ENCODE data around the gene GRAPL. TPM values are rescaled to one million over a fixed set of nuclear protein-coding genes. Genes with fewer than 3 reads are reported as not detected.
"Not testable (repeated sequence)": the region's sequence is repeated elsewhere in the genome, so short reads cannot be mapped to it uniquely, and the experiment has no call there.

GRAPL gene
- total RNA-seq (2.7 TPM), polyA plus RNA-seq (7.4 TPM)
- long read RNA-seq, donor 1: 0 reads
- long read RNA-seq, donor 2: 0 reads
- long read RNA-seq, donor 3, partial matches to known transcripts: 0 of 17 reads
- long read RNA-seq, donor 3, other reads (novel, unspliced or antisense): 13 of 17 reads
- long read RNA-seq, donor 4, partial matches to known transcripts: 0 of 10 reads
- long read RNA-seq, donor 4, other reads (novel, unspliced or antisense): 8 of 10 reads
- long read RNA-seq, donor 5, transcript GRAPL-204 (3 exons, 866 nt): major isoform, 6 of 7 reads
- long read RNA-seq, donor 5, partial matches to known transcripts: 0 of 7 reads
- long read RNA-seq, donor 5, other reads (novel, unspliced or antisense): 0 of 7 reads
- long read RNA-seq, donor 6, partial matches to known transcripts: 15 of 15 reads
- long read RNA-seq, donor 6, other reads (novel, unspliced or antisense): 0 of 15 reads
- long read RNA-seq, donor 7, partial matches to known transcripts: 9 of 10 reads
- long read RNA-seq, donor 7, other reads (novel, unspliced or antisense): 0 of 10 reads
- long read RNA-seq, donor 8: 0 reads
- long read RNA-seq, donor 9, partial matches to known transcripts: 0 of 3 reads
- long read RNA-seq, donor 9, other reads (novel, unspliced or antisense): 0 of 3 reads
- long read RNA-seq, donor 10, partial matches to known transcripts: 13 of 19 reads
- long read RNA-seq, donor 10, other reads (novel, unspliced or antisense): 6 of 19 reads

DNA sequence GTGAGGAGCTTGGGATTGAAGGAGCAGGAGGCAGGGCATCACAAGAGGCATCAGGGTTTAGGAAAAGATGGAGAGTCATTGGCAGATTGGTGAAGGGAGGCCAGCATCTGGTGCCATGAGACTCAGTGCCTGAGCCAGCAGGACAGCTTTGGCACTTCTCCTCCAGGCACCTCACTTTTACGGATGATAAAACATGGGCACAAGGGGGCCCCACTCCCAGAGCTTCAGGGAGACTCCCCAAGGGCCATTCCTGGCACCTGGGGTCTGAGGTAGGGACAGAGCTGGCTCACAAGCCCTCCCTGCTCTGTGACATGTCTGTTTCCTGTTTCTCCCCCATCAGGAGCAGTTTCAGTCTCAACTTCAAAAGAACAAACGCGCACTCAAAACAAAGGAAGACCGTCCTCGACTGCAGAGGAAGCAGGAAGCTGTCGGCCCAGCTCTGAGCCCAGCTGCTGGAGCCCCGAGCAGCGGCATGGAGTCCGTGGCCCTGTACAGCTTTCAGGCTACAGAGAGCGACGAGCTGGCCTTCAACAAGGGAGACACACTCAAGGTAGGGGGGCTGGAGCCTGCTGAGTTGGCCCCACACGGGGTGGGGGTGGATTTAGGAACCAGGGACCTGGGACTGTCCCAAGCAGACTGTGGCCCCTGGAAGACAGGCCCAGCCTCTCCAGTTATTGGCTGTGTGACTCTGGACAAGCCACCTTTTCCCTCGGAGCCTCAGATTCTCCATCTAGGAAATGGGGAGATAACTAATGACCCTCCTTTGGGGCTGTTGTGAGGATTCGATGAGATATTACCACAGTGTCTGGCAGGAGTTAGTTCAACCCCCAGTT, at the start of gene GRAPL:
GRAPL (plus strand) TSS at position 442 of the 833 bp plus-strand sequence; CDS start at position 473, 31 bp downstream.
- not testable (repeated sequence) for H3K4me1 ChIP-seq (ENCODE audit: control insufficient read depth in 2 of 2, insufficient read depth in 2 of 2, low read length in 2 of 2); H3K27me3 ChIP-seq (ENCODE audit: control insufficient read depth in 2 of 2, insufficient read depth in 1 of 2, low read length in 1 of 2); H3K4me3 ChIP-seq (ENCODE audit: low read length in 2 of 2); H3K36me3 ChIP-seq (ENCODE audit: control insufficient read depth in 2 of 2, insufficient read depth in 2 of 2, low read length in 1 of 2); H3K27ac ChIP-seq (ENCODE audit: low read depth in 1 of 2, low read length in 1 of 2); H3K9me3 ChIP-seq (ENCODE audit: control insufficient read depth in 2 of 2, insufficient read depth in 1 of 2, low read length in 1 of 2); DNase-seq (ENCODE audit: low read depth in 6 of 9, low spot score in 9 of 9)
- WGBS: no CpG with 5 or more reads among the region's 14 CpGs

DNA sequence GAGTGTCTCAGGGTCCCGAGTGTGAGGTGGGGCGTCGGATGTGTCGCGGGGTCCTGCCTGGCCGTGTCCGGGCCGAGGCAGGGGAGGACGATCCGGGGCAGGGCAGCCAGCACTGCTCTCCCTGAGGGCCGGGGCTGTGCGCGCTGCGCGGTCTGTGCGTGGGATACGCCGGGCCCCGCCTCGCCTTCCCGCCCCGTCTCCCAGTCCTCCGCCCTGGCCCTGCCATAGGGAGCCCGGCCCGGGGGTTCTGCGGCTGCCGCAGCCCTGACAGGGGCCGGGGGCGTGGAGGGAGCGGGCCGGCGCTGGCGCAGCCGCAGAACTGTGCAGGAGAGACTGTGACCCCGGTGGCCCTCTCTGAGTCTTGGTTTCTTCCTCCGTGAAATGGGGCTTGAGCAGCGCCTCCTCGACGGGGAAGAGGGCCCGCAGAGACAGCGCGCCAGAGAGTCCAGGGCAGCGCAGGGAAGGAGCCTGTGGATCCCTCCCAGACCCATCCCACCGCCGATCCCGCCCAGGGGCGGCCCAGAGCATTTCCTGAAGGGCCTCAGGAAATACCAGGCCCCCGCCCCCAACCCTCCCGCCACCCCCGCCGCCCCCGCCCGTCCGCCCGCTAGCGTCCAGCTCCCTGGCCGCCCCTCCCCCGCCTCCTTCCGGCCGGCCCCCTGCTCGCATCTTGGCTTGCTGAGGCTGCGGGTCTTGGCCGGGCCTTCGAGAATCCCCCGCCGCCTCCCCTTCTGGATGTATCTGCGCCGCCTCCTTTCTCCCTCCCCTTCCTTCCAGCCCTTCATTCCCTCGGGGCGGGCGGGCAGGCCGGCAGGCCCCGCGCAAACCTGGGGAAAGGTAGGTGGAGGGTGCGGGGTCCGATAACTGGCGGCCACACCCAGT, 38.3 kb upstream of the GRAPL start:
- not testable (repeated sequence) for H3K36me3 ChIP-seq (ENCODE audit: control insufficient read depth in 2 of 2, insufficient read depth in 2 of 2, low read length in 1 of 2); H3K27me3 ChIP-seq (ENCODE audit: control insufficient read depth in 2 of 2, insufficient read depth in 1 of 2, low read length in 1 of 2); DNase-seq (ENCODE audit: low read depth in 6 of 9, low spot score in 9 of 9); H3K27ac ChIP-seq (ENCODE audit: low read depth in 1 of 2, low read length in 1 of 2); H3K4me3 ChIP-seq (ENCODE audit: low read length in 2 of 2); H3K9me3 ChIP-seq (ENCODE audit: control insufficient read depth in 2 of 2, insufficient read depth in 1 of 2, low read length in 1 of 2); H3K4me1 ChIP-seq (ENCODE audit: control insufficient read depth in 2 of 2, insufficient read depth in 2 of 2, low read length in 2 of 2)
- WGBS: 2% methylated on average over 7 of the region's 77 CpGs

DNA sequence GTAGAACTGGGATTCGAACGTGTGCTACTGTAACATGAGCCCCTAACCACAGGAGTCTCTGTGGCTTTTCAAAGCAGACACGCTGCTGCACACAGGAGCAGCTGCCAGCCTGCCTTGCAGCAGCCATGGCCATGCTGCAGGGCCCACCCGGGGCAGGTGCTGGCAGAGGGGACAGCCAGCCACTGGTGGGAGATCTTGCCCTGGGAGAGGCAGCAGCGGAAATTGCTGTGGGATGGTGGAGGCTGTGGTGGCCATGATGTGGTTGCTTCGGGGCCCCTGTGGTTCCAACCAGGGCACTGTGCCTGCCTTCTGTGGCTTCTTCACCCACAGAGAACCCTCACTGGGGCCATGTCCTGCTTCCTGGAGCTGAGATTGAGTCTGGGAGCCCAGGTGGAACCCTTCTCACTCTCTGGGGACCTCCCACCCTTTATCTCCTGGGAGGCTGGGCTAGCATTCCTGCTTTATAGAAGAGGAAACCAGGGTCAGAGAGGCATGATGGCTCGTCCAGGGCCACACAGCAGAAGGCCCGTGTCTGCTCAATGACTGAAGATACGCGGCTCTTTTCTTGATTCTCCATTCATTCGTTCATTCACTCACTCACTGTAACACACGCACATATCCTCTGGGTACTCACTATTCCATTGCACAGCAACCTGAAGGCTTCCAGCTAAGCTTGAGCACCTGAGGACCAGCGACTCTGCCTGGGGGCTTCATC, 37.2 kb upstream of the GRAPL start:
- H3K27ac ChIP-seq (ENCODE audit: low read depth in 1 of 2, low read length in 1 of 2); H3K27me3 ChIP-seq (ENCODE audit: control insufficient read depth in 2 of 2, insufficient read depth in 1 of 2, low read length in 1 of 2); H3K9me3 ChIP-seq (ENCODE audit: control insufficient read depth in 2 of 2, insufficient read depth in 1 of 2, low read length in 1 of 2); H3K36me3 ChIP-seq (ENCODE audit: control insufficient read depth in 2 of 2, insufficient read depth in 2 of 2, low read length in 1 of 2); DNase-seq (ENCODE audit: low read depth in 6 of 9, low spot score in 9 of 9); H3K4me3 ChIP-seq (ENCODE audit: low read length in 2 of 2); H3K4me1 ChIP-seq (ENCODE audit: control insufficient read depth in 2 of 2, insufficient read depth in 2 of 2, low read length in 2 of 2): not testable (repeated sequence)
- no CpG with 5 or more reads among the region's 13 CpGs for WGBS

DNA sequence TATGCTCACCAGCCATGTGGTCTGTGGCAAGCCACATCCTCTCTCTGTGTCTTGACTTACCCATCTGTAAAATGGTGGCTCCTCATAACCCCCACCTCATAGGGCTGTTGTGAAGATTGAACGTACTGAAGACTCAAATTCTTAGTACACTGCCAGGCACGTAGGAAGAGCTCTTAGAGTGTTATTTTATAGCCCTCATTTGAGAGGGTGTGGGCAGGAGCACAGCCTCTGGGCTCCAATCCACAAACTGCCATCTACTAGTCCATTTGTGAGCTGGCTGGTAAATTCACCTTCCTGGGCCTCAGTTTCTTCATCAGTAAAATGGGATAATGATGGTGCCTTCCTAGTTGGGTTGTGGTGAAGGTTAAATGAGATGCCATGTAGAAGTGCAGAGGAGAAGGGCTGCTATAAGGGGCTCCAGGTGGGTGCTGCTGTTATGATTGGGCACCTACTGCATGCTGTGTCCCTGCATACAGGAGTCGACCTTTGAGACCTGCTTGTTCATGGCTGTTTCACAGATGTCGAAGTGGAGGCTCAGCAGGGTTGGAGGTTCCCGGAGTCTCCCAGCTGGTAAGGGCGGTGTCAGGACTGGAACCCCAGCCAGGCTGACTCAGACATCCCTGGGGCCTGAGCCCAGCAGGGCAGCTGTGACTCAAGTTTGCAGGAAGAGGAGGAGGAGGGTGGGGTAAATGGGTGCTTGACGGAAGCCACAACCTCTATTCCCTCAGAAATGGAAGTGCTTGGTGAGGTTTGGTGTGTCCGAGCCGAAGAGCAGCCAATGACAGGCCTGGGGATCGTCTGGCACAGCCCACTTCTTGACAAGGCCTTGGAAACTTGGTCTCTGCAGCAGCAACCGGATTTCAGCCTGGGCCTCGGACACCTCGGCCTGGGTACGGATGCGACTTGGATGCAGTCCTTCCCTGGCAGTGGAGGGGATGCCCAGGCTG, 34.4 kb upstream of the GRAPL start:
- 84% methylated on average over 12 of the region's 15 CpGs for WGBS
- DNase-seq (ENCODE audit: low read depth in 6 of 9, low spot score in 9 of 9): peak in 1 of 9 donors; percentile 0
- H3K27me3 ChIP-seq (ENCODE audit: control insufficient read depth in 2 of 2, insufficient read depth in 1 of 2, low read length in 1 of 2); H3K36me3 ChIP-seq (ENCODE audit: control insufficient read depth in 2 of 2, insufficient read depth in 2 of 2, low read length in 1 of 2); H3K27ac ChIP-seq (ENCODE audit: low read depth in 1 of 2, low read length in 1 of 2); H3K4me3 ChIP-seq (ENCODE audit: low read length in 2 of 2); H3K9me3 ChIP-seq (ENCODE audit: control insufficient read depth in 2 of 2, insufficient read depth in 1 of 2, low read length in 1 of 2); H3K4me1 ChIP-seq (ENCODE audit: control insufficient read depth in 2 of 2, insufficient read depth in 2 of 2, low read length in 2 of 2): not testable (repeated sequence)

DNA sequence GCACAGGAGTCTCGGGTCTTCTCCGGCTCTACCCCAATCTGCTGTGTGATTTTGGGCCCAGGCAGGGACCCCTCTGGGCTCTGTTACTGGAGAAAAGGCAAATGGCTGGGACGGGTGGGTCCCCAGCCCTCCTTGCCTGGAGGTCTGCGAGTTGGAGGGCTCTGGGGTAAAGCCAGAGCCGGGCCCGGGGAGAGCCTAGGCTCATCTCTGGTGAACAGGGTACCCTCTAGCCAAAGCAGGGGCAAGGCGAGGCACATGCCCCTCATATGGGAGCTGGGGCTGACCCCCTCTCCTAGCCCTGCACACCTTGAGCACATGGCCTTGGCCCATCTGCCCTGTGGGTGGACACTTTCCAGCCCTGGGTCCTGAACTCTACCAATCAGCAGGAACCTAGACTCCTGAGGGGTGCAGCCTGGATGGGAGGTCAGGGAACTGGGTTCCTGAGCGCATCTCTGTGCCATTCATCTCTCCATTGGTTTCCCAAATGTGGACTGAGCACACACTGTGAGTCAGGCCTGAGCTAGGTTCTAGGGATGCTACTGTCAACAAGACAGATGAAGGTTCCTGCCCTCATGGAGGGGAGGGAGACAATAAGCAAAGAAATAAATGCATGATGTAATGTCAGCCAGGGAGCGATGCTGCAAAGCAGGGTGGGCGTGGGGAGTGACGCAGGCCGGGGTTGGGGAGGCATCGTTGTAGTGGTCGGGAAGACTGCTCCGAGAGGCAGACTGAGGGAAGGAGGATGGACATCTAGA, 33.5 kb upstream of the GRAPL start:
- not testable (repeated sequence) for H3K36me3 ChIP-seq (ENCODE audit: control insufficient read depth in 2 of 2, insufficient read depth in 2 of 2, low read length in 1 of 2); H3K4me3 ChIP-seq (ENCODE audit: low read length in 2 of 2); H3K4me1 ChIP-seq (ENCODE audit: control insufficient read depth in 2 of 2, insufficient read depth in 2 of 2, low read length in 2 of 2); H3K27me3 ChIP-seq (ENCODE audit: control insufficient read depth in 2 of 2, insufficient read depth in 1 of 2, low read length in 1 of 2); H3K9me3 ChIP-seq (ENCODE audit: control insufficient read depth in 2 of 2, insufficient read depth in 1 of 2, low read length in 1 of 2); H3K27ac ChIP-seq (ENCODE audit: low read depth in 1 of 2, low read length in 1 of 2)
- 97% methylated on average over 7 of the region's 15 CpGs for WGBS
- peak in 1 of 9 donors; percentile 0 for DNase-seq (ENCODE audit: low read depth in 6 of 9, low spot score in 9 of 9)

DNA sequence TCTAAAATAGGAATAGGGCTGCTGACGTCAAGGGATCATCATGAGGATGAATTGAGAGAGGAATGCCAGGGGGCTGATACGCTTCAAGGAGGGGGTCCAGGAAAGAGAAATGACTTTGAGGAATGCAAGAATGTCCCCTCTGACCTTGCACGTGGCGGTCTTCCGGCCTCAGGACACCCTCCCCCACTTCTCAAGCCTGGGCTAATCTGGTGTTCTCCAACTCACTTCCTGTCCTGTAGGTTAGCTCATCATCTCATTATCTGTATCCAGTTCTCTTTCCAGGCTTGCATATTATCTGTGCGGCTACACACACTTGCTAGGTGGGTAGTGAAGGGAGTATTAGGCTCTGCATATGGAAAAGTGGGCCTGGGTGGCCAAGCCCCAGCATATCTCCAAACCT, 18.9 kb upstream of the GRAPL start:
- WGBS: 43% methylated on average over 3 of the region's 6 CpGs
- H3K27me3 ChIP-seq (ENCODE audit: control insufficient read depth in 2 of 2, insufficient read depth in 1 of 2, low read length in 1 of 2); H3K9me3 ChIP-seq (ENCODE audit: control insufficient read depth in 2 of 2, insufficient read depth in 1 of 2, low read length in 1 of 2); H3K4me3 ChIP-seq (ENCODE audit: low read length in 2 of 2); H3K4me1 ChIP-seq (ENCODE audit: control insufficient read depth in 2 of 2, insufficient read depth in 2 of 2, low read length in 2 of 2); H3K36me3 ChIP-seq (ENCODE audit: control insufficient read depth in 2 of 2, insufficient read depth in 2 of 2, low read length in 1 of 2); H3K27ac ChIP-seq (ENCODE audit: low read depth in 1 of 2, low read length in 1 of 2); DNase-seq (ENCODE audit: low read depth in 6 of 9, low spot score in 9 of 9): not testable (repeated sequence)
